SK-N-SH (cell line): ENCODE results near the gene GLI2. TPM values are rescaled to one million over a fixed set of nuclear protein-coding genes. Genes with fewer than 3 reads are reported as not detected.

Source experiments
- CTCF ChIA-PET: fragments of 300-600, 350-600 bp; formaldehyde crosslinking; extraction: SDS; loops from one replicate; lab custom pipeline; 2021; lab: Yijun Ruan, JAX
- POLR2A ChIA-PET: fragments of 350-600 bp; sonication (Branson Sonifier 250); formaldehyde crosslinking; extraction: SDS; loops from one replicate; lab custom pipeline; 2020; ENCODE audit warnings: antibody characterized with exemption, inconsistent platforms; lab: Yijun Ruan, JAX
- DNase-seq: peaks from one replicate; pipeline ENCODE4 v3.0.0; 2012
- H2AFZ ChIP-seq: fragments of 200-600 bp; sonication (generic); 2 replicates; pipeline ENCODE4 v1.8.1; 2016; ENCODE audit warnings: antibody characterized with exemption, mild to moderate bottlenecking, low read depth
- H3F3A ChIP-seq: fragments of 200-600 bp; sonication (generic); replicated peaks from 2 replicates; pipeline ENCODE3; 2016; ENCODE audit warnings: antibody characterized with exemption, mild to moderate bottlenecking; ENCODE audit not compliant: insufficient read depth
- H3K27ac ChIP-seq, 2 experiments: fragments of 200-500 bp in 1 of 2; fragments of 200-600 bp in 1 of 2; sonication (Bioruptor generic) in 1 of 2; sonication (generic), shearing (Covaris generic) in 1 of 2; 2 replicates each; pipeline versions ENCODE4 v1.5.1 to v1.6.1; 2014 to 2016; ENCODE audit warnings: low read depth in 2 of 2, inconsistent platforms in 1 of 2, low read length in 1 of 2, mild to moderate bottlenecking in 1 of 2, mixed read lengths in 1 of 2
- H3K27me3 ChIP-seq: fragments of 200-600 bp; sonication (generic), shearing (Covaris generic); 2 replicates; pipeline ENCODE4 v1.6.1; 2016; ENCODE audit warnings: mixed run types; ENCODE audit not compliant: insufficient read depth
- H3K36me3 ChIP-seq, 2 experiments: fragments of 200-500 bp in 1 of 2; fragments of 200-600 bp in 1 of 2; sonication (Bioruptor generic) in 1 of 2; sonication (generic) in 1 of 2; replicated peaks in 1 of 2; 2 replicates each; pipeline versions ENCODE3 to v1.5.1; 2014 to 2016; ENCODE audit warnings: low read length in 1 of 2, mild to moderate bottlenecking in 1 of 2; ENCODE audit not compliant: insufficient read depth in 2 of 2, control insufficient read depth in 1 of 2
- H3K4me1 ChIP-seq, 2 experiments: fragments of 200-500 bp in 1 of 2; fragments of 200-600 bp in 1 of 2; sonication (Bioruptor generic) in 1 of 2; sonication (generic), shearing (Covaris generic) in 1 of 2; 2 replicates each; pipeline versions ENCODE4 v1.5.1 to v1.6.1; 2014 to 2016; ENCODE audit warnings: low read depth in 1 of 2, low read length in 1 of 2, mixed run types in 1 of 2; ENCODE audit not compliant: insufficient read depth in 2 of 2, control insufficient read depth in 1 of 2
- H3K4me2 ChIP-seq: fragments of 200-600 bp; sonication (generic), shearing (Covaris generic); 2 replicates; pipeline ENCODE4 v1.6.1; 2017; ENCODE audit warnings: mixed run types
- H3K4me3 ChIP-seq, 2 experiments: fragments of 200-500 bp in 1 of 2; fragments of 200-600 bp in 1 of 2; sonication (Bioruptor generic) in 1 of 2; sonication (generic), shearing (Covaris generic) in 1 of 2; 2 replicates each; pipeline versions ENCODE4 v1.5.1 to v1.8.1; 2014 to 2016; ENCODE audit warnings: low read depth in 2 of 2, inconsistent platforms in 1 of 2, low read length in 1 of 2, mild to moderate bottlenecking in 1 of 2, mixed read lengths in 1 of 2, moderate library complexity in 1 of 2
- H3K79me2 ChIP-seq: fragments of 200-600 bp; sonication (generic); 2 replicates; pipeline ENCODE4 v1.8.1; 2017; ENCODE audit warnings: mild to moderate bottlenecking; ENCODE audit not compliant: insufficient read depth
- H3K9ac ChIP-seq: fragments of 200-600 bp; sonication (generic); 2 replicates; pipeline ENCODE4 v1.6.1; 2017; ENCODE audit warnings: mixed run types
- H3K9me2 ChIP-seq: fragments of 200-600 bp; sonication (generic); 2 replicates; pipeline ENCODE4 v1.6.1; 2017; ENCODE audit warnings: mixed run types
- H3K9me3 ChIP-seq: fragments of 200-600 bp; sonication (generic); 2 replicates; pipeline ENCODE4 v1.6.1; 2017; ENCODE audit warnings: mixed run types, mild to moderate bottlenecking, moderate library complexity
- H4K20me1 ChIP-seq: fragments of 200-600 bp; sonication (generic); 2 replicates; pipeline ENCODE4 v1.6.1; 2017; ENCODE audit warnings: mild to moderate bottlenecking, mixed run types; ENCODE audit not compliant: insufficient read depth
- EP300 ChIP-seq, 2 experiments: IDR thresholded peaks; 2 replicates each; pipeline versions ENCODE4 v1.4.0 to v1.6.1; 2012; ENCODE audit warnings: borderline replicate concordance in 1 of 2, low read depth in 1 of 2, low read length in 1 of 2
- EZH2phosphoT487 ChIP-seq: fragments of 200-600 bp; sonication (generic); IDR thresholded peaks from 2 replicates; pipeline ENCODE4 v1.6.1; 2017; ENCODE audit warnings: low read depth, mixed run types, mild to moderate bottlenecking, antibody characterized with exemption, moderate library complexity, borderline replicate concordance
- FOSL2 ChIP-seq: IDR thresholded peaks from 2 replicates; pipeline ENCODE4 v1.4.0; 2012; ENCODE audit warnings: low read depth, mild to moderate bottlenecking, moderate library complexity, borderline replicate concordance
- FOXJ3 ChIP-seq: sonication (generic); formaldehyde crosslinking; IDR thresholded peaks from 2 replicates; pipeline ENCODE4 v1.5.1; 2020; ENCODE audit warnings: mild to moderate bottlenecking, missing genetic modification reagents
- FOXM1 ChIP-seq: IDR thresholded peaks from 2 replicates; pipeline ENCODE4 v1.4.0; 2012; ENCODE audit warnings: low read depth, mild to moderate bottlenecking
- GABPA ChIP-seq: IDR thresholded peaks from 2 replicates; pipeline ENCODE4 v1.4.0; 2012; ENCODE audit warnings: low read depth, mild to moderate bottlenecking
- GATA2 ChIP-seq: sonication (generic); formaldehyde crosslinking; IDR thresholded peaks from 2 replicates; pipeline ENCODE4 v1.5.0; 2020; ENCODE audit warnings: mild to moderate bottlenecking, missing genetic modification reagents
- JUND ChIP-seq: IDR thresholded peaks from 2 replicates; pipeline ENCODE4 v1.4.0; 2012
- MEF2A ChIP-seq: IDR thresholded peaks from 2 replicates; pipeline ENCODE4 v1.4.0; 2012; ENCODE audit warnings: low read depth, borderline replicate concordance
- NFIC ChIP-seq: IDR thresholded peaks from 2 replicates; pipeline ENCODE4 v1.4.0; 2012; ENCODE audit warnings: borderline replicate concordance
- NRF1 ChIP-seq: IDR thresholded peaks from 2 replicates; pipeline ENCODE4 v1.6.1; 2012; ENCODE audit warnings: low read depth, mild to moderate bottlenecking, low read length
- POLR2AphosphoS5 ChIP-seq: IDR thresholded peaks from 2 replicates; pipeline ENCODE4 v1.6.1; 2012; ENCODE audit warnings: low read depth, low read length
- RAD21 ChIP-seq: IDR thresholded peaks from 2 replicates; pipeline ENCODE4 v1.6.1; 2012; ENCODE audit warnings: mild to moderate bottlenecking, low read length
- RXRA ChIP-seq: IDR thresholded peaks from 2 replicates; pipeline ENCODE4 v1.4.0; 2012; ENCODE audit warnings: low read depth, mild to moderate bottlenecking, borderline replicate concordance
- SMC3 ChIP-seq: IDR thresholded peaks from 2 replicates; pipeline ENCODE4 v1.6.1; 2012; ENCODE audit warnings: low read depth, low read length, improper control_type of control experiment
- TAF1 ChIP-seq: IDR thresholded peaks from 2 replicates; pipeline ENCODE4 v1.6.1; 2012; ENCODE audit warnings: low read depth, mild to moderate bottlenecking, low read length, moderate library complexity, borderline replicate concordance
- TCF12 ChIP-seq: IDR thresholded peaks from 2 replicates; pipeline ENCODE4 v1.4.0; 2012
- YY1 ChIP-seq: IDR thresholded peaks from 2 replicates; pipeline ENCODE4 v1.4.0; 2012; ENCODE audit warnings: low read depth, mild to moderate bottlenecking
- WGBS: methylation state at CpG from one replicate; pipeline ENCODE4 v1.1.6; 2017; ENCODE audit warnings: low lambda C conversion rate; 5-methylcytosine and 5-hydroxymethylcytosine counted together
- polyA plus RNA-seq, 3 experiments: library from polyadenylated mRNA; depleted of rRNA; stranded (reverse); fragments of >200 nt; gene quantifications; 2 replicates each; pipeline ENCODE4 v1.2.3, GENCODE V29; 2012
- TF ChIP-seq, protein P1 (sequence below): fragments of 150-350 bp; IDR thresholded peaks from 2 replicates; pipeline ENCODE4 v1.6.1; 2016; ENCODE audit warnings: mild to moderate bottlenecking, low read depth, low read length
- TF ChIP-seq, protein P2 (sequence below): IDR thresholded peaks from 2 replicates; pipeline ENCODE4 v1.4.0; 2012; ENCODE audit warnings: low read depth
- TF ChIP-seq, protein P3 (sequence below): IDR thresholded peaks from 2 replicates; pipeline ENCODE4 v1.6.1; 2012; ENCODE audit warnings: mild to moderate bottlenecking, low read depth, low read length, moderate library complexity

GLI2 gene
- polyA plus RNA-seq, 1 of the 3 experiments (the other 2 are of a cell fraction) = 3.4 TPM

DNA sequence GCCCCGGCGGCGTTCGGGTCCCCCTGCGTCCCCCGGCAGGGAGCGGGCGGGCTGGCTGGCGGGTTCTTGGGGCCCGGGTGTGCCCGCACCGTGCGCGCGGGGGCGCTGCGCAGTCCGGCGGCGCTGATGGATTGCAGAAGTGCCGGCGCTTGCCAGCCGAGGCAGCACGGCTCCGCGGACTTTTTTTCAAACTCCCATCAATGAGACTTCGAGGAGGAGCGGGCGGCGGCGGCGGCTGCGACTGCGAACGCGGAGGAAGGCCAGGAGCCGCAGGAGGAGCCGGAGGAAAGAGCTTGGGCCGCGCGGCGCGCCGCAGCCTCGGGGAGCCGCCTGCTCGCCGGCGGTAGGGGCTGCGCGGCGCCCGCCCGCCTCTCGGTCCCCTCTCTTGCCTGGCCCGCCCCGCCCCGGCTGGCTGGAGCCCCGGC lies at the start of gene GLI2 (continued):
- TF ChIP-seq, protein P1, sequence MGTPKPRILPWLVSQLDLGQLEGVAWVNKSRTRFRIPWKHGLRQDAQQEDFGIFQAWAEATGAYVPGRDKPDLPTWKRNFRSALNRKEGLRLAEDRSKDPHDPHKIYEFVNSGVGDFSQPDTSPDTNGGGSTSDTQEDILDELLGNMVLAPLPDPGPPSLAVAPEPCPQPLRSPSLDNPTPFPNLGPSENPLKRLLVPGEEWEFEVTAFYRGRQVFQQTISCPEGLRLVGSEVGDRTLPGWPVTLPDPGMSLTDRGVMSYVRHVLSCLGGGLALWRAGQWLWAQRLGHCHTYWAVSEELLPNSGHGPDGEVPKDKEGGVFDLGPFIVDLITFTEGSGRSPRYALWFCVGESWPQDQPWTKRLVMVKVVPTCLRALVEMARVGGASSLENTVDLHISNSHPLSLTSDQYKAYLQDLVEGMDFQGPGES = no peak
- TF ChIP-seq GATA2 (CRISPR knock-in tag) (no peak), POLR2AphosphoS5 (no peak)

DNA sequence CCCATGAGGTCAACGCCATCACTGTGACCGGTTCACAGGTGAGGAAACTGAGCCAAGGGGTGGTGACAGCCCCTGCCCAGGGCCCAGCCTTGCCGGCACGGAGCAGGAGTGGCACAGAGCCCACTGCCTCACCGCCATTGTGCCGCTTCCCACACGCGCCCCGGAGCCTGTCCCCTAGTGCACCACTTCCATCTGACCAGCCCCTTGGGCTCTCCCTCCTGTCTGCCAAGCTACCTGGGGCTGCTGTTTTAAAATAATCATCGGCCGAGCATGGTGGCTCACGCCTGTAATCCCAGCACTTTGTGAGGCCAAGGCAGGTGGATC lies 49.7 kb upstream of the GLI2 start:
- Histone ChIP-seq H3K36me3 (no peaks in the 10 kb centered on the region), H3K9ac (no peak overlapping the region), H3K4me1 (peaks cover 0 to 3% of the 10 kb centered on the region in 2 experiments; a peak in 1 of 4 replicates), H3K9me3 (no peaks in the 10 kb centered on the region), H3K27me3 (peaks cover 6% of the 10 kb centered on the region; the same call in 1 of the 2 replicates), H3K9me2 (no peaks in the 10 kb centered on the region), H2AFZ (no peak overlapping the region), H4K20me1 (no peaks in the 10 kb centered on the region), H3K4me2 (no peak overlapping the region), H3K27ac (no peak overlapping the region), H3K4me3 (no peak overlapping the region), H3K79me2 (no peaks in the 10 kb centered on the region), H3F3A (peaks cover 8% of the 10 kb centered on the region)
- DNase-seq = no peak
- POLR2A ChIA-PET = no interaction called here
- TF ChIP-seq SMC3 (no peak), FOSL2 (no peak), RAD21 (no peak), RXRA (no peak), NFIC (no peak), MEF2A (no peak), EZH2phosphoT487 (no peak), TCF12 (no peak), EP300 (IDR thresholded peaks at IDR 0.05; ENCODE audit: borderline replicate concordance in 1 of 2, low read depth in 1 of 2, low read length in 1 of 2) (no peak), GABPA (no peak), JUND (no peak), NRF1 (no peak), YY1 (no peak), POLR2AphosphoS5 (no peak), FOXM1 (no peak), FOXJ3 (CRISPR knock-in tag) (no peak), TAF1 (no peak)
- TF ChIP-seq, protein P2, sequence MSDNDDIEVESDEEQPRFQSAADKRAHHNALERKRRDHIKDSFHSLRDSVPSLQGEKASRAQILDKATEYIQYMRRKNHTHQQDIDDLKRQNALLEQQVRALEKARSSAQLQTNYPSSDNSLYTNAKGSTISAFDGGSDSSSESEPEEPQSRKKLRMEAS = no peak
- TF ChIP-seq, protein P1 = no peak
- TF ChIP-seq, protein P3, sequence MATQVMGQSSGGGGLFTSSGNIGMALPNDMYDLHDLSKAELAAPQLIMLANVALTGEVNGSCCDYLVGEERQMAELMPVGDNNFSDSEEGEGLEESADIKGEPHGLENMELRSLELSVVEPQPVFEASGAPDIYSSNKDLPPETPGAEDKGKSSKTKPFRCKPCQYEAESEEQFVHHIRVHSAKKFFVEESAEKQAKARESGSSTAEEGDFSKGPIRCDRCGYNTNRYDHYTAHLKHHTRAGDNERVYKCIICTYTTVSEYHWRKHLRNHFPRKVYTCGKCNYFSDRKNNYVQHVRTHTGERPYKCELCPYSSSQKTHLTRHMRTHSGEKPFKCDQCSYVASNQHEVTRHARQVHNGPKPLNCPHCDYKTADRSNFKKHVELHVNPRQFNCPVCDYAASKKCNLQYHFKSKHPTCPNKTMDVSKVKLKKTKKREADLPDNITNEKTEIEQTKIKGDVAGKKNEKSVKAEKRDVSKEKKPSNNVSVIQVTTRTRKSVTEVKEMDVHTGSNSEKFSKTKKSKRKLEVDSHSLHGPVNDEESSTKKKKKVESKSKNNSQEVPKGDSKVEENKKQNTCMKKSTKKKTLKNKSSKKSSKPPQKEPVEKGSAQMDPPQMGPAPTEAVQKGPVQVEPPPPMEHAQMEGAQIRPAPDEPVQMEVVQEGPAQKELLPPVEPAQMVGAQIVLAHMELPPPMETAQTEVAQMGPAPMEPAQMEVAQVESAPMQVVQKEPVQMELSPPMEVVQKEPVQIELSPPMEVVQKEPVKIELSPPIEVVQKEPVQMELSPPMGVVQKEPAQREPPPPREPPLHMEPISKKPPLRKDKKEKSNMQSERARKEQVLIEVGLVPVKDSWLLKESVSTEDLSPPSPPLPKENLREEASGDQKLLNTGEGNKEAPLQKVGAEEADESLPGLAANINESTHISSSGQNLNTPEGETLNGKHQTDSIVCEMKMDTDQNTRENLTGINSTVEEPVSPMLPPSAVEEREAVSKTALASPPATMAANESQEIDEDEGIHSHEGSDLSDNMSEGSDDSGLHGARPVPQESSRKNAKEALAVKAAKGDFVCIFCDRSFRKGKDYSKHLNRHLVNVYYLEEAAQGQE = no peak
- CTCF ChIA-PET = interaction anchor here (1.4 to 11.7 kb wide), 4 partner anchors 9 to 393 kb away, joined by 4 to 167 read pairs (median 66); no protein-coding TSS in a partner anchor
- WGBS = 88% methylated on average over 6 of the region's 12 CpGs
